NCI-H774 (cell line): ENCODE measurements around the gene LRRC37B.
A peak's percentile ranks its signal among the peaks of the same experiment; 100 is the strongest.
"Not testable (repeated sequence)": the region's sequence is repeated elsewhere in the genome, so short reads cannot be mapped to it uniquely, and the experiment has no call there.

Source experiments
- DNase-seq: peaks from one replicate; lab custom pipeline; 2025; lab: John Stamatoyannopoulos, UW

The LRRC37B gene

GRCh38 chr17:32041306-32041875, 34.2 kb downstream of the LRRC37B start:
- not testable (repeated sequence) for DNase-seq

DNA sequence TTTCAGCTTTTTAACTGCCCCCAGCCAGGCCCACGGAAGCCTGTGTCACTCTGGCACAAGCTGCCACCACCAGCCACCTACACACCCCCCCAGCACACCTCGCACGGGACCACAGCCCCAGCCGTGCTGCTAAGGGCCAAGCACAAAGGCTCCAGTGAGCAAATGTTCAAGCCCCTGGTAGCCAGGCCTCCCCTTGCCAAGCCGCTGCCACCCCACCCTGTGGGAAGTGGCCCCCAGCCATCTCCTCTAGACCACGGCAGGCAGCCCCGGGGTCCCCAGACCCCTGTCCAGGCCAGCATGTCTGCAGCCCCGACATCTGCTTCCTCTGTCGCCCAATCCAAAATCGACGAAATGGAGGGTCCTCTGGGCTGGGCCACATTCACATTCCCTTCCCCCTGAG, 35.1 kb downstream of the LRRC37B start:
- not testable (repeated sequence) for DNase-seq

GRCh38 chr17:32045611-32046010, 38.4 kb downstream of the LRRC37B start:
- not testable (repeated sequence) for DNase-seq

DNA sequence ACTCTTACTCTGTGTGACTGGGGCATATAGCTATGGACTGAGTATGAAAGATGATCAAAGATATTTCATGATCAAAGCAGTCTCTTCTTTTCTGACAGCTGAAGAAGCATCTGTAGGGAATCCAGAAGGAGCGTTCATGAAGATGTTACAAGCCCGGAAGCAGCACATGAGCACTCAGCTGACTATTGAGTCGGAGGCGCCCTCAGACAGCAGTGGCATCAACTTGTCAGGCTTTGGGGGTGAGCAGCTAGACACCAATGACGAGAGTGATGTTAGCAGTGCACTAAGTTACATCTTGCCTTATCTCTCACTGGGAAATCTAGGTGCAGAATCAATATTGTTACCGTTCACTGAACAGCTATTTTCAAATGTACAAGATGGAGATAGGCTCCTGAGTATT, 40.5 kb downstream of the LRRC37B start:
- not testable (repeated sequence) for DNase-seq

- not testable (repeated sequence) for DNase-seq
Measured at GRCh38 chr17:32054985-32055384, 47.8 kb downstream of the LRRC37B start.

- DNase-seq = not testable (repeated sequence)
Measured at GRCh38 chr17:32055425-32055824, 48.2 kb downstream of the LRRC37B start.

- not testable (repeated sequence) for DNase-seq
Measured at GRCh38 chr17:32056500-32056899, 49.3 kb downstream of the LRRC37B start.

GRCh38 chr17:32057460-32058105, 50.4 kb downstream of the LRRC37B start:
- DNase-seq = not testable (repeated sequence)

DNA sequence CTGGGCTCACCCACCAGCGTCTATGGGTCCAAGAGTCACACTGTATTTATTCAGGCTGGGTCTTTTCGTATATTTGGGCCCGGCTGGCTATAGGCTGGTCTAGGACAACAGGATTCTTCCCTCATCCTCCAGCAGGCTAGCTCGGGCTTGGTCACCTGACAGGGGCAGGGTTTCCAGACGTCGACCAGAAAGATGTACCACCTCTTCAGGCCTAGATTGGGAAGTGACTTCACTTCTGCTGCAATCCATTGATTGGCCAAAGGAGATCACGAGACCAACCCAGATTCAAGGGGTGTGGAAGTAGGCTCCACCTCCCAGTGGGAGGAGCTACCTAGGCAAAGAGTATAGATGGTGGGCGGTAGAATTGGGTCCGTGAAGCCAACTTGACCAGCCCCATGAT, 53.5 kb downstream of the LRRC37B start:
- not testable (repeated sequence) for DNase-seq

GRCh38 chr17:32061840-32062239, 54.7 kb downstream of the LRRC37B start:
- DNase-seq = not testable (repeated sequence)

DNA sequence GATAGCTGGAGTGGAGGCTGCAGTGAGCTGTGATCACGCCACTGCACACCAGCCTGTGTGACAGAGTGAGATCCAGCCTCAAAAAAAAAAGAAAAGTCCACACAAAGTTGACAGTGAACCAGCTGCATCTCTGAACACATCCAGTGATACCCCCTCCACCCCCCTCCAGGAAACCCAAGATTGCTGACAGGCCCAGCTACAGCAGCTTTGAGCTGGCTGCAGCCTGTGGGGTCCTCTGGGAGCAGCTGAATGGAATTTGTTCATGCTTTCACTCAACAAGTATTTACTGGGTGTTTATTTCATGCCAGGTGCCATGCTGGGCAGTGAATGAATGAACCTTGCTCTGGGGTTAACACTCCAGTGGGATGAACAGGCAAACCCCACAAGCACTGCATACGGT, 56.9 kb downstream of the LRRC37B start:
- DNase-seq = not testable (repeated sequence)

GRCh38 chr17:32066123-32066680, 59.0 kb downstream of the LRRC37B start:
- not testable (repeated sequence) for DNase-seq

DNA sequence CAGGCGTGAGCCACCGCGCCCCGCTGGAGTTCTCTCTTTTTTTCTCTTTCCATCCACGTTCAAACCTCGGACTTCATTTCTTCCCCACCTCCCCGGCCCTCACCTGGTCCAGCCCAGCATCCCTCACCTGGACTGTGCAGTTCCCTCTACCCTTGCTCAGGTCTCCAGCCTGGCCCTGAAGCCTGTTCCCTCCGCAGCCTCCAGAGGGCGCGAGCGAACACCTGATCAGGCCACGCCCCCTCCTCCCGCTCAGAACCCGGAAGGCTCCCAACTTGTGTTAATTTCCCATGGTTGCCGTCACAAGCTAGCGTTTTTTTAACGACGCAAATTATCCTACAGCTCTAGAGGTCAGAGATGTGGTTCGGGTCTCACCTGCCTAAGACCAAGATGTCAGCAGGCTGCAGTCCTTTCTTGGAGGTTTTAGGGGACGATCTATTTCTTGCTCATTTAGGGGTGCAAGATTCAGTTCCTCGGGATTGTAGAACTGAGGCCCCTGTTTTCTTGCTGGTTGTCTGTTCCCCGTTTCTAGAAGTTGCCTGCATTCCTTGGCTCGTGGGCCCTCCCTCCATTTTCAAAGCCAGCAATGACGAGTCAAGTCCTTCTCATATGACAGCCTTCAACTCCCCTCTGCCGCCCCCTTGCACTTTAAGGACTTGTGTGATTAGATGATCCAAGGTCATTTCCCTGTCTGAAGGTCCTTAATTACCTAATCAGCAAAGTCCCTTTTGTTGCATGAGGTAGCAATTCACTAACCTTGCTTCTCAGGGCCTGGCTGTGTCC, 59.9 kb downstream of the LRRC37B start:
- not testable (repeated sequence) for DNase-seq

GRCh38 chr17:32069067-32069466, 61.9 kb downstream of the LRRC37B start:
- DNase-seq = not testable (repeated sequence)

DNA sequence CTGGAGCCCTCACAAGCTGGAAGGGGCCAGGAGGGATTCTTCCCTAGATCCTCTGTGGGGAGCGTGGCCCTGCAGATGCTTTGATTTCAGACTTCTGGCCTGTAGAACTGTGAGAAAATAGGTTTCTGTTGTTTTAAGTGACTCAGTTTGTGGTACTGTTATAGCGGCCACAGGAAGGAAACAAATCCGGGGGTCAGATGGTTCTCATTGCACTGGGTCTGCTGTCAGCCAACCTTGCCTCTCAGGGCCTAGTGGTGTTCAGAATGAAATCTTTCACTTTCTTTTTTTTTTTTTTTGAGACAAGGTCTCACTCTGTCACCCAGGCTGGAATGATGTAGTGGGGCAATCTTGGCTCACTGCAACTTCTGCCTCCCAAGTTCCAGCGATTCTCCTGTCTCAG, 64.8 kb downstream of the LRRC37B start:
- not testable (repeated sequence) for DNase-seq

- DNase-seq = not testable (repeated sequence)
Measured at GRCh38 chr17:32073131-32073530, 65.9 kb downstream of the LRRC37B start.

GRCh38 chr17:32079753-32080152, 72.6 kb downstream of the LRRC37B start:
- DNase-seq = peak; percentile 50

GRCh38 chr17:32083550-32083979, 76.4 kb downstream of the LRRC37B start:
- DNase-seq = not testable (repeated sequence)

- not testable (repeated sequence) for DNase-seq
Measured at GRCh38 chr17:32084003-32084941, 77.1 kb downstream of the LRRC37B start.

DNA sequence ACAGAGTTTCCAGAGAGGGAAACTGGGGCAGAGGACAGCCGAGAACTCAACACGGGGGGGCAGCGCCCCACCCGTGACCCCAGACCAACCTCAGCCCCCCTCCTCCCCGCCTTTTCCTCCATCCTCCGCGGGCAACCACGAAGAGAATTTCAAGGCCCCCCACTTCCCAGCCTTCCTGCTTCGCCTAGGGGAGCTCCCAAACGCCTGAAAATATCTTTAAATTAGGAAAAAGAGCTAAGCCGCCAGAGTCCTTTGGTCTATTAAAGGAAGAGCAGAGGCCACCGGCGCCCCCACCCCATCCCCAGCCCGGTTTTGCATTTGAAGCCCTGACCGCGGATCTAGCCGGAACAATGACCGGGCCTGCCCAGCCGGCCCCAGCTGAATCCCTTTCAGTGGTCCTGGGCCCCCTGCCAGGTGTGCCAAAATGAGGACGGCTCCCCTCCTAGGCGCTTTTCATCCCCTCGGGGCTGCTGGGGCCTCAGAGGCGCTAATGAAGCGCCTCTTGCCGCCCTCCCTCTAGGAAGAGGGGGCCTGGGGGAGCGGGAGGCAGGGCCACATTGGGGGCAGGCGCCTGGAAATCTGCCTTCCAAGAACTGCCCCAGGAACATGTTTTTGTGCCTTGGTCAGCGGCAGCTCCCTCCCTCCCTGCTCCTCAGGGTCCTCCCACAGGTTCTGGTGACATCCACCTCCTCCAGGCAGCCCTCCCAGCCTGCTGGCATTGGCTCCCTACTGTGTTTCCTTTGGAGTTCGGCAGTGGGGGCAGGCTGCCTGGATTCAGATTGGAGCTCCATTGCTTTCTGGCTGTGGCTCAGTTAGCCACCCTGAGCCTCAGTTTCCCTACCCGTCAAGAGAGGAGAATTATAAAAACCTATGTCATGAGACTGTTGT, 78.0 kb downstream of the LRRC37B start:
- not testable (repeated sequence) for DNase-seq
